Measurements from ENCODE around the gene FRMD3. TPM values are rescaled to one million over a fixed set of nuclear protein-coding genes. Genes with fewer than 3 reads are reported as not detected.

FRMD3 gene
- total RNA-seq, 4 donors from 2014 or later = 1.8 to 13.3 (median 3.3) TPM

- no peaks in the 10 kb centered on the region for H3K4me1 ChIP-seq
Observed at GRCh38 chr9:83281306-83282255, 256.6 kb downstream of the FRMD3 start.

DNA sequence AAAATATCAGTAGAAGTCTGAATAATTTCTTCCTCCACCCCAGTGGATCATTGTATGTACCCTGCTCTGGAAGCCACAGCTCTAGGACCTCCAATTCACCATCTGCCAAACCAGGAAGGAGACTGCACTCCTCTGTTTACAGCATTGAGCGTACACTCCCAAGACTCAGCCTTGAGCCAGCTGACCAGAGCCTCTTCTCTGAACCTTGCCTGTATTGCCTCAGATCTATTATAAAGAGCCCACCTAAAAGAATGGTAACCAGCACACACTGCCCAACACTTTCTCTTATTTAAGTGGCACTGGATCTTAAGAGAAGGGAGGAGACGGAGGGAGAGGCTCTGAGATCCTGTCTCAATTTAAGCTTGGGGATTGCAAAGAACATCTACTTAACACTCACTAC lies 257.4 kb downstream of the FRMD3 start:
- intact Hi-C loops (cut with DNase I; ENCODE audit: low total_unique reads) = no loop called here
- H3K27ac ChIP-seq = no peak overlapping the region
- H3K9me3 ChIP-seq = no peaks in the 10 kb centered on the region
- no peak for DNase-seq
- TF ChIP-seq CTCF (IDR thresholded peaks at IDR 0.05) (no peak), POLR2A (IDR thresholded peaks at IDR 0.05) (no peak)
- no peaks in the 10 kb centered on the region for H3K36me3 ChIP-seq
- H3K4me1 ChIP-seq = no peaks in the 10 kb centered on the region
- H3K4me3 ChIP-seq = no peak overlapping the region
- no peaks in the 10 kb centered on the region for H3K27me3 ChIP-seq

More at GRCh38 chr9:83281306-83282255, 256.6 kb downstream of the FRMD3 start:
- Histone ChIP-seq H3K4me3 (no peak overlapping the region), H3K36me3 (no peaks in the 10 kb centered on the region), H3K27ac (no peak overlapping the region), H3K9me3 (no peaks in the 10 kb centered on the region), H3K27me3 (no peaks in the 10 kb centered on the region)
- no peak for DNase-seq
- no peak for TF ChIP-seq CTCF (IDR thresholded peaks at IDR 0.05)
- no peak for TF ChIP-seq POLR2A (IDR thresholded peaks at IDR 0.05)
- intact Hi-C loops (cut with DNase I; ENCODE audit: low total_unique reads) = no loop called here

GRCh38 chr9:83280268-83280667 lies 257.9 kb downstream of the FRMD3 start:
- Histone ChIP-seq H3K27me3 (no peaks in the 10 kb centered on the region), H3K9me3 (no peaks in the 10 kb centered on the region), H3K4me3 (no peak overlapping the region), H3K4me1 (no peaks in the 10 kb centered on the region), H3K36me3 (no peaks in the 10 kb centered on the region), H3K27ac (no peak overlapping the region)
- intact Hi-C loops (cut with DNase I; ENCODE audit: low total_unique reads) = no loop called here
- no peak for DNase-seq
- no peak for TF ChIP-seq POLR2A (IDR thresholded peaks at IDR 0.05)
- no peak for TF ChIP-seq CTCF (IDR thresholded peaks at IDR 0.05)

DNA sequence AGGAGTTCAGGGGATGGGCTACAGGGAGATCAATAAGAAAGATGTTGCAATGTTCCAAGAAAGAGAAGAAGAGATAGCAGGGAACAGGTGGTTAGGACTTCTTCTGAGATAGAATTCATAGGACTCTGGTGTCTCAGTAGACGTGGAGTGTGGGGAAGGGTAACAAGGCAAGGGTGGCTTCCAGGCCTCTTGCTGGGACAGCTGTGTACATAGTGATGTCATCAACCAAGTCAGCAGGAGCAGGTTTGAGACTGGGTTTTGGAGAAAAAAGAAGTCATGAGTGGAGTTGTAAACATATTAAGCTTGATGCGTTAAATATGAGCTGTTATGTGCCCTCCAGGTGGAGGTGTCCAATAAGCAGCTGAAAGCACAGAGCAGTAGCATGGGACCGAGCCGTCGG lies 263.4 kb downstream of the FRMD3 start:
- intact Hi-C loops (cut with DNase I; ENCODE audit: low total_unique reads) = no loop called here

More for the DNA sequence above, 263.4 kb downstream of the FRMD3 start:
- no peaks in the 10 kb centered on the region for H3K4me1 ChIP-seq
- no peak overlapping the region for H3K27ac ChIP-seq
- no peak for DNase-seq
- no peaks in the 10 kb centered on the region for H3K27me3 ChIP-seq
- no peaks in the 10 kb centered on the region for H3K9me3 ChIP-seq
- no peak overlapping the region for H3K4me3 ChIP-seq
- TF ChIP-seq CTCF (IDR thresholded peaks at IDR 0.05) = no peak
- TF ChIP-seq POLR2A (IDR thresholded peaks at IDR 0.05) = no peak
- no peaks in the 10 kb centered on the region for H3K36me3 ChIP-seq
